Activated CD8-positive, alpha-beta T cell treated with anti-CD3 and anti-CD28 coated beads for 36 hours (primary cell): ENCODE data around the gene KRT12. TPM values are rescaled to one million over a fixed set of nuclear protein-coding genes. Genes with fewer than 3 reads are reported as not detected.

Experiments
- ATAC-seq: fragments of 200-7000 bp; cut with Tn5 transposase; one replicate; pipeline ENCODE4 v1.10.0; 2021; ENCODE audit warnings: mild to moderate bottlenecking, moderate library complexity
- CTCF ChIA-PET: fragments of 350-600 bp; sonication (Branson Sonifier 250); formaldehyde crosslinking; loops from one replicate; lab custom pipeline; 2021; ENCODE audit warnings: antibody characterized with exemption; lab: Charles Lee
- POLR2A ChIA-PET: fragments of 350-600 bp; sonication (Branson Sonifier 250); formaldehyde crosslinking; loops from one replicate; lab custom pipeline; 2021; ENCODE audit warnings: antibody characterized with exemption; lab: Charles Lee
- DNase-seq: peaks from one replicate; pipeline ENCODE4 v3.0.0-alpha.2; 2020
- H3K27ac Mint-ChIP-seq: one replicate; pipeline ENCODE4 v1.8.0; 2021; ENCODE audit warnings: mild to moderate bottlenecking, mixed read lengths
- H3K27me3 Mint-ChIP-seq: one replicate; pipeline ENCODE4 v1.8.0; 2021; ENCODE audit warnings: mixed read lengths
- H3K36me3 Mint-ChIP-seq: one replicate; pipeline ENCODE4 v1.8.0; 2021; ENCODE audit warnings: low read depth, mixed read lengths
- H3K4me1 Mint-ChIP-seq: one replicate; pipeline ENCODE4 v1.8.0; 2021; ENCODE audit warnings: low read depth, mixed read lengths
- H3K4me3 Mint-ChIP-seq: one replicate; pipeline ENCODE4 v1.8.0; 2021; ENCODE audit warnings: mild to moderate bottlenecking, moderate library complexity, mixed read lengths
- H3K9me3 Mint-ChIP-seq: one replicate; pipeline ENCODE4 v1.8.0; 2021; ENCODE audit warnings: mixed read lengths
- intact Hi-C: fragments of 100-400 bp; cut with micrococcal nuclease; formaldehyde crosslinking; loops from one replicate; pipeline ENCODE4 v1.10.0; 2022
- total RNA-seq, 2 experiments: library from RNA; stranded (reverse); gene quantifications; one replicate each; pipeline ENCODE4 v1.2.3, GENCODE V29; 2021
- TF ChIP-seq, protein P1 (sequence below): fragments of 200-600 bp; IDR thresholded peaks from one replicate; pipeline ENCODE4 v1.8.0; 2022; ENCODE audit warnings: antibody characterized with exemption, mild to moderate bottlenecking

The KRT12 gene
- total RNA-seq, 2 experiments from 2014 or later: not detected

DNA sequence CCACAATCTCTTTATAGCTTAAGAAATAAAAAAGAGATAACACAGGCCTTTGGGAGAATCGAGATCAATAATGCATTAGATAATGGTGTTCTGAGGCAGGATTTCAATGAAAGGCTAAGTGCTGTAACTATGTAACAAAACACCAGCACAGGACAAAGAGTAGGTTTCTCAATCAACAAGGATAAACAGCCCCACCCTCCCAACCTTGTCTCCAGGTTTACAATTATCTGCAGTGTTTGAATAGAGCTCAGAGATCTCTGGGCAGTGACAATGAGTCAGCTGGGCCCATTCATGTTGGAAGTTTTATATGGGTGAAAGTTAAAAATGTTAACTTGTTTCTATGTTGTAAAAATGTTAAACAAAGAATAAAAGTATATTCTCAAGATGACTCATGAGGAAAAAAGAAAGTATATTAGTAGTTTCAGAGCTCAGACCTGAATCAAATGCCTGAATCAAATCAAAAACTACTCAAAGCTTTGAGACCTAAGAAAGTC is 35.0 kb upstream of the KRT12 start:
- CTCF ChIA-PET: interaction anchor here (1.0 to 1.9 kb wide), 3 partner anchors 340 to 761 kb away, joined by 3 to 7 read pairs (median 3); no protein-coding TSS in a partner anchor
- peaks cover 20% of the 10 kb centered on the region for H3K27me3 Mint-ChIP-seq
- H3K9me3 Mint-ChIP-seq: no peaks in the 10 kb centered on the region

DNA sequence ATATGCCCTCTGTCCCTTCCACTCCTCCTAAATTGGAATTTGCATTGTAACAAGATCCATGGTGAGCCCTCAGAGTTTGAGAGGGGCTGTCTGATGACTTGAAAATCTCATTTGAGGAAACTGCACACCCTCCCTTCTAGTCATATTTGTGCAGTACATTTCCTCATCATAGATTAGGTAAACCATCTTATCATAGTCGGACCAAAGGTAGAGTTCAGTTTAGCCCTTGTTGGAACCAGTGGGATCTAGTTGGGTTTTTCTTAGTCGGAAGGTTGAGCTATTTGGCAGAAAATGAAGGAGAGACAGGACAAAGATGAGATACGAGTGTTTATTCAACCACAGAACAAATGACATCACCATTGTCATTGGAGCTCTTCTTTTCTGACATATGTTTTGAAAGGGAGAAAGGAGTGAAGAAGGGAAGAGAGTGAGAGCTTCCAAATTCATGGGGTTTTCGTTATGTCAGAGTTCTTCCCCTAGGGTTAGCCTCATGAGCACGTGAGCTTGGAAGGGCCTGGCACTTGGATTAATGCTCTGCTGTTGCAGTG is 33.9 kb upstream of the KRT12 start:
- ChIA-PET CTCF (interaction anchor here (1.2 to 1.9 kb wide), 2 partner anchors 648 to 765 kb away, joined by 3 to 7 read pairs; no protein-coding TSS in a partner anchor), POLR2A (no interaction called here)
- Mint-ChIP-seq H3K9me3 (no peaks in the 10 kb centered on the region), H3K27me3 (peaks cover 16% of the 10 kb centered on the region), H3K4me1 (peaks cover 10% of the 10 kb centered on the region), H3K4me3 (no peak overlapping the region), H3K27ac (no peak overlapping the region), H3K36me3 (no peaks in the 10 kb centered on the region)
- ATAC-seq (no peak), DNase-seq (no peak)
- intact Hi-C loops: loop anchor here (10.0 kb wide), 1 partner anchor 734 kb away; no protein-coding TSS in a partner anchor
- TF ChIP-seq, protein P1, sequence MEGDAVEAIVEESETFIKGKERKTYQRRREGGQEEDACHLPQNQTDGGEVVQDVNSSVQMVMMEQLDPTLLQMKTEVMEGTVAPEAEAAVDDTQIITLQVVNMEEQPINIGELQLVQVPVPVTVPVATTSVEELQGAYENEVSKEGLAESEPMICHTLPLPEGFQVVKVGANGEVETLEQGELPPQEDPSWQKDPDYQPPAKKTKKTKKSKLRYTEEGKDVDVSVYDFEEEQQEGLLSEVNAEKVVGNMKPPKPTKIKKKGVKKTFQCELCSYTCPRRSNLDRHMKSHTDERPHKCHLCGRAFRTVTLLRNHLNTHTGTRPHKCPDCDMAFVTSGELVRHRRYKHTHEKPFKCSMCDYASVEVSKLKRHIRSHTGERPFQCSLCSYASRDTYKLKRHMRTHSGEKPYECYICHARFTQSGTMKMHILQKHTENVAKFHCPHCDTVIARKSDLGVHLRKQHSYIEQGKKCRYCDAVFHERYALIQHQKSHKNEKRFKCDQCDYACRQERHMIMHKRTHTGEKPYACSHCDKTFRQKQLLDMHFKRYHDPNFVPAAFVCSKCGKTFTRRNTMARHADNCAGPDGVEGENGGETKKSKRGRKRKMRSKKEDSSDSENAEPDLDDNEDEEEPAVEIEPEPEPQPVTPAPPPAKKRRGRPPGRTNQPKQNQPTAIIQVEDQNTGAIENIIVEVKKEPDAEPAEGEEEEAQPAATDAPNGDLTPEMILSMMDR: no peak

More for the DNA sequence above, 35.0 kb upstream of the KRT12 start:
- POLR2A ChIA-PET: interaction anchor here (0.6 kb wide), 1 partner anchor 619 kb away, joined by 3 read pairs; no protein-coding TSS in a partner anchor
- H3K4me1 Mint-ChIP-seq: peaks cover 10% of the 10 kb centered on the region
- ATAC-seq: peak; percentile 30
- no peak overlapping the region for H3K4me3 Mint-ChIP-seq
- H3K36me3 Mint-ChIP-seq: no peaks in the 10 kb centered on the region
- intact Hi-C loops: loop anchor here (10.0 kb wide), 1 partner anchor 733 kb away; no protein-coding TSS in a partner anchor
- TF ChIP-seq, protein P1: no peak
- no peak overlapping the region for H3K27ac Mint-ChIP-seq
- peak; percentile 8 for DNase-seq

DNA sequence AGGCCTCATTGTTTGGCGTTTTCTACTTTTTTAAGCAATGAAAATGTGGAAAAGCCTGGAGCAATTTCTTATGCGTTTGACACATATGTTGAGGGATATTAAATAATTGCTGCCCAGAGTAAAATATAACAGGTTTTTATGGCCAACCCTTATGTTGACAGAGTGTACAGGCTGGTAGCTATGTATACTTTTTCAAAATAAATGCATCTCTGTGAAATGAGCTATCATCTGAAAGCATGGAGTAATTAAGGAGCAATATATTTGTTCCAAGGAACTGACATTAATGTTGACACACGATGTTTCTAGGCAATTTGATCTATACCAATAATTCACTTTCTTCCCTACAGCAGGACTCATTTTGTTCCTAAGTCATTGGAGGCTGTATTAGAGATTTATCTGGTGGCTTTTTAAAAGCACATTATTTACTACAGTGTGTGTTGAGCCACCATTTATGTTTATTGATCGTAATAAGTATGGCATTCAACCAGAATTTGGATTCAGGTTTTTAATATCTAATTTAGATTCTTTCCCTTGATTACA is 30.0 kb upstream of the KRT12 start:
- CTCF ChIA-PET: no interaction called here
- Mint-ChIP-seq H3K4me1 (peaks cover 2% of the 10 kb centered on the region), H3K36me3 (no peaks in the 10 kb centered on the region), H3K27me3 (peaks cover 30% of the 10 kb centered on the region), H3K27ac (no peak overlapping the region), H3K4me3 (no peak overlapping the region), H3K9me3 (no peaks in the 10 kb centered on the region)
- ATAC-seq (no peak), DNase-seq (no peak)
- TF ChIP-seq, protein P1: no peak
- intact Hi-C loops: no loop called here
- POLR2A ChIA-PET: interaction anchor here (1.0 kb wide), 1 partner anchor 35 kb away, joined by 3 read pairs; no protein-coding TSS in a partner anchor

DNA sequence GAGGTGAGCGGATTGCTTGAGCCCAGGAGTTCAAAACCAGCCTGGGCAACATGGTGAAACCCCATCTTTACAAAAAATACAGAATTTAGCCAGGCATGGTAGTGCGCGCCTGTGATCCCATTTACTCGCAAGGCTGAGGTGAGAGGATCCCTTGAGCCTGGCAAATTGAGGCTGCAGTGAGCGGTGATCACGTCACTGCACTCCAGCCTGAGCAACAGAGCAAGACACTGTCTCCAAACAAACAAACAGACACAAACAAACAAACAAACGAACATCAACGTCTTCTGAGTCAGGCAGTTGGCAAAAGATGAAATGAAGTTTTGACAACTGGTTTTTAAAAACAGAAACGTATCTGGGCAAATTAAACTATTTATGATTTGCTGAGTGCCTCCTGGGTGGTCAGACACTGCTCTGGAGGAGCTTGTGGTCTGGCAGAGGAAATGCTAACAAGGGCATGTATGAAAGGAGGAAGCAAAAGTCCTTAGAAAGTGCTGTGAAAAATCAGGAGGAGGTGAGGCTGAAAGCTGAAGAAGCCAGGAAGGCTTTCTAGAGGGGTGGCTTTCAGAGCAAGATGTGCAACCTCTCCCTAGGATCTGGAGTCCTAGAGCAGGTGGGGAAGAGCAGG is 28.2 kb upstream of the KRT12 start:
- ChIA-PET CTCF (no interaction called here), POLR2A (interaction anchor here (0.5 kb wide), 1 partner anchor 731 kb away, joined by 3 read pairs; no protein-coding TSS in a partner anchor)
- Mint-ChIP-seq H3K27ac (no peak overlapping the region), H3K36me3 (no peaks in the 10 kb centered on the region), H3K9me3 (no peaks in the 10 kb centered on the region), H3K4me3 (no peak overlapping the region), H3K27me3 (peaks cover 29% of the 10 kb centered on the region), H3K4me1 (no peaks in the 10 kb centered on the region)
- TF ChIP-seq, protein P1: no peak
- intact Hi-C loops: no loop called here
- no peak for ATAC-seq
- no peak for DNase-seq
